Prostate gland (tissue), 2 donors: ENCODE measurements around the gene TESK1. TPM values are rescaled to one million over a fixed set of nuclear protein-coding genes. Genes with fewer than 3 reads are reported as not detected.

Experiments used
- DNase-seq: peaks from one replicate; pipeline ENCODE4 v3.0.0-alpha.2; 2019; ENCODE audit warnings: low spot score
- H3K27ac ChIP-seq, 2 donors: fragments of 200-600 bp; sonication (generic); 2 replicates each; pipeline ENCODE4 v1.5.1; 2017 to 2019
- H3K27me3 ChIP-seq: fragments of 200-600 bp; sonication (generic); replicated peaks from 2 replicates; pipeline ENCODE4 v1.5.1; 2019; ENCODE audit not compliant: insufficient read depth
- H3K36me3 ChIP-seq, 2 donors: fragments of 200-600 bp; sonication (generic); 1 replicate in 1 of 2; 2 replicates in 1 of 2; pipeline versions ENCODE4 v1.5.1 to v1.8.1; 2017 to 2019
- H3K4me1 ChIP-seq: fragments of 200-600 bp; sonication (generic); replicated peaks from 2 replicates; pipeline ENCODE4 v1.5.1; 2019
- H3K4me3 ChIP-seq, 2 donors: fragments of 200-600 bp; sonication (generic); 2 replicates each; pipeline ENCODE4 v1.5.1; 2017 to 2019
- H3K9me3 ChIP-seq: fragments of 200-600 bp; sonication (generic); 2 replicates; pipeline ENCODE4 v1.5.1; 2017
- POLR2A ChIP-seq: fragments of 450-650 bp; IDR thresholded peaks from one replicate; pipeline ENCODE4 v1.6.1; 2016; ENCODE audit warnings: antibody characterized with exemption, mild to moderate bottlenecking
- POLR2AphosphoS5 ChIP-seq: sonication (generic); formaldehyde crosslinking; IDR thresholded peaks from one replicate; pipeline ENCODE4 v1.6.1; 2017; ENCODE audit warnings: antibody characterized with exemption
- WGBS: methylation state at CpG from one replicate; pipeline ENCODE4 v1.1.5; 2018; 5-methylcytosine and 5-hydroxymethylcytosine counted together
- intact Hi-C: fragments of 100-400 bp; cut with DNase I; formaldehyde crosslinking; loops from one replicate; pipeline ENCODE4 v1.14.2; 2022
- total RNA-seq, 2 donors: library from RNA; depleted of rRNA; stranded (reverse); fragments of >200 nt; gene quantifications; one replicate each; pipeline ENCODE4 v1.1.0, GENCODE V29; 2016
- TF ChIP-seq, protein P1 (sequence below), 4 experiments: fragments of 200-600 bp in 2 of 4; fragments of 450-650 bp in 2 of 4; sonication (generic) in 2 of 4; IDR thresholded peaks; 1 replicate in 3 of 4; 2 replicates in 1 of 4; pipeline ENCODE4 v1.5.1; 2016 to 2019; ENCODE audit warnings: antibody characterized with exemption in 4 of 4, mild to moderate bottlenecking in 2 of 4, moderate library complexity in 2 of 4

The TESK1 gene
- total RNA-seq, 2 donors from 2014 or later = 40.2 to 67.3 TPM

- Histone ChIP-seq H3K4me3 (peak overlapping the region; percentile 41 to 52), H3K27me3 (no peaks in the 10 kb centered on the region), H3K27ac (peak overlapping the region; percentile 84 to 86), H3K4me1 (peaks cover 4% of the 10 kb centered on the region), H3K36me3 (no peaks in the 10 kb centered on the region), H3K9me3 (no peaks in the 10 kb centered on the region)
- TF ChIP-seq POLR2AphosphoS5 (peak; percentile 94), POLR2A (peak; percentile 85)
- TF ChIP-seq, protein P1, sequence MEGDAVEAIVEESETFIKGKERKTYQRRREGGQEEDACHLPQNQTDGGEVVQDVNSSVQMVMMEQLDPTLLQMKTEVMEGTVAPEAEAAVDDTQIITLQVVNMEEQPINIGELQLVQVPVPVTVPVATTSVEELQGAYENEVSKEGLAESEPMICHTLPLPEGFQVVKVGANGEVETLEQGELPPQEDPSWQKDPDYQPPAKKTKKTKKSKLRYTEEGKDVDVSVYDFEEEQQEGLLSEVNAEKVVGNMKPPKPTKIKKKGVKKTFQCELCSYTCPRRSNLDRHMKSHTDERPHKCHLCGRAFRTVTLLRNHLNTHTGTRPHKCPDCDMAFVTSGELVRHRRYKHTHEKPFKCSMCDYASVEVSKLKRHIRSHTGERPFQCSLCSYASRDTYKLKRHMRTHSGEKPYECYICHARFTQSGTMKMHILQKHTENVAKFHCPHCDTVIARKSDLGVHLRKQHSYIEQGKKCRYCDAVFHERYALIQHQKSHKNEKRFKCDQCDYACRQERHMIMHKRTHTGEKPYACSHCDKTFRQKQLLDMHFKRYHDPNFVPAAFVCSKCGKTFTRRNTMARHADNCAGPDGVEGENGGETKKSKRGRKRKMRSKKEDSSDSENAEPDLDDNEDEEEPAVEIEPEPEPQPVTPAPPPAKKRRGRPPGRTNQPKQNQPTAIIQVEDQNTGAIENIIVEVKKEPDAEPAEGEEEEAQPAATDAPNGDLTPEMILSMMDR (IDR thresholded peaks at IDR 0.05) = peak; percentile 89 to 99 (median 95)
- peak; percentile 91 for DNase-seq
- WGBS = under 1% methylated on average over 50 of the region's 58 CpGs
- intact Hi-C loops = loop anchor here (5.0 to 10.0 kb wide), 3 partner anchors 39 to 236 kb away; partner anchors contain the start of gene TESK1
Measured at GRCh38 chr9:35646533-35647265, 41.6 kb downstream of the TESK1 start.

- DNase-seq = no peak
- no peaks in the 10 kb centered on the region for H3K9me3 ChIP-seq
- no peak overlapping the region for H3K27ac ChIP-seq
- WGBS = 68% methylated on average over 23 of the region's 26 CpGs
- TF ChIP-seq, protein P1 (IDR thresholded peaks at IDR 0.05) = no peak
- TF ChIP-seq POLR2A (no peak), POLR2AphosphoS5 (no peak)
- H3K4me1 ChIP-seq = peaks cover 4% of the 10 kb centered on the region
- intact Hi-C loops = loop anchor here (5.0 to 10.0 kb wide), 3 partner anchors 42 to 233 kb away; partner anchors contain the start of gene TESK1
- H3K36me3 ChIP-seq = no peaks in the 10 kb centered on the region
- no peak overlapping the region for H3K4me3 ChIP-seq
- no peaks in the 10 kb centered on the region for H3K27me3 ChIP-seq
Measured at GRCh38 chr9:35649431-35650340, 44.6 kb downstream of the TESK1 start.

DNA sequence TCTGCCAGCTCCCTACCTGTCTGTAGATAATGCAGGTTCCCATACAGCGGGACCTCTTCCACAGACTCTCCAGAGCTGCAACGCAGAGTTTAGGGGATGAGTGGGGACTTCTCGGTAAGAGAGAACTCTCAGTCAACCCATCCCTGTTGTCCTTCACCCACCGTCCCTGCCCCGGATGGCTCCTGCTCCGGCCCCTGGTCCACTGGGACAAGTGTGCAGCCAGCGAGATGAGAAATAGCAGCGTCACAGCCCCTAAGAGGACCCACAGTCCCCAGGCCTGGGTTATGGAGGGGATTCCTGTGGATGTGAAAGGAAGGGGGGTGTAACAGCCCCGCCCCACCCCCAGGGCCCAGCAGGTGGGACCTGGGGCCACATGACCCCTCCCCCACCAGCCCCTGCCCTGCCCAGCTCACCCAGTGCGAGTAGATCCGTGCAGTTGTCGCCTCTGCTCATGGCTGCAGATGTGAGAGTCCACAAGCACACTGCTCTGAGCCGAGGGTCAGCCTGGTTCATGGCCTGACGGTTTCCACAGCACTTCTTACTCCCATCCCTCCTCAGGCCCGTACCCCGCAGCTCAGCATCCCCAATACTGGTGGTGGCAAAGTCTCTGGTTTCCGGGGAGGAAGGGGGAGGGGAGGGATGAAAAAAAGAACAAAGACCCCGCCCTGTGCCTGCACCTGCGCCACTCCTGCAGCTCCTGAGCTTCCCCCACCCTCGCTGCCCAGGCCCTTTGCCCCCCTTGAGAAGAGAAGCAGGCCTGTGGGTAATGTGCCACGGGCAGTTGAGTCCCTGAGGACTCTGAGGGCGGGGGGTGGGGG lies 45.5 kb downstream of the TESK1 start, which contains the start of gene SIT1:
TSS of gene SIT1 (minus strand) at position 591 of the 818 bp plus-strand sequence. CDS start at position 513, 78 bp downstream.
- Histone ChIP-seq H3K36me3 (no peaks in the 10 kb centered on the region), H3K4me1 (peaks cover 4% of the 10 kb centered on the region), H3K27ac (no peak within 1 kb of the TSS), H3K4me3 (no peak within 1 kb of the TSS), H3K27me3 (no peaks in the 10 kb centered on the region), H3K9me3 (no peaks in the 10 kb centered on the region)
- no peak for DNase-seq
- intact Hi-C loops = no loop called here
- WGBS = 74% methylated on average over 22 of the region's 22 CpGs
- TF ChIP-seq, protein P1 (IDR thresholded peaks at IDR 0.05) = no peak

- Histone ChIP-seq H3K9me3 (no peaks in the 10 kb centered on the region), H3K4me3 (no peak overlapping the region), H3K27me3 (no peaks in the 10 kb centered on the region), H3K36me3 (no peaks in the 10 kb centered on the region), H3K4me1 (peaks cover 1% of the 10 kb centered on the region), H3K27ac (no peak overlapping the region)
- WGBS = 80% methylated on average over 7 of the region's 7 CpGs
- no peak for DNase-seq
- intact Hi-C loops = no loop called here
- TF ChIP-seq POLR2AphosphoS5 = no peak
- TF ChIP-seq, protein P1 (IDR thresholded peaks at IDR 0.05) = no peak
- TF ChIP-seq POLR2A = no peak
Measured at GRCh38 chr9:35651956-35652828, 47.1 kb downstream of the TESK1 start.
